ENCODE results near the gene PICK1.

PICK1 gene

DNA sequence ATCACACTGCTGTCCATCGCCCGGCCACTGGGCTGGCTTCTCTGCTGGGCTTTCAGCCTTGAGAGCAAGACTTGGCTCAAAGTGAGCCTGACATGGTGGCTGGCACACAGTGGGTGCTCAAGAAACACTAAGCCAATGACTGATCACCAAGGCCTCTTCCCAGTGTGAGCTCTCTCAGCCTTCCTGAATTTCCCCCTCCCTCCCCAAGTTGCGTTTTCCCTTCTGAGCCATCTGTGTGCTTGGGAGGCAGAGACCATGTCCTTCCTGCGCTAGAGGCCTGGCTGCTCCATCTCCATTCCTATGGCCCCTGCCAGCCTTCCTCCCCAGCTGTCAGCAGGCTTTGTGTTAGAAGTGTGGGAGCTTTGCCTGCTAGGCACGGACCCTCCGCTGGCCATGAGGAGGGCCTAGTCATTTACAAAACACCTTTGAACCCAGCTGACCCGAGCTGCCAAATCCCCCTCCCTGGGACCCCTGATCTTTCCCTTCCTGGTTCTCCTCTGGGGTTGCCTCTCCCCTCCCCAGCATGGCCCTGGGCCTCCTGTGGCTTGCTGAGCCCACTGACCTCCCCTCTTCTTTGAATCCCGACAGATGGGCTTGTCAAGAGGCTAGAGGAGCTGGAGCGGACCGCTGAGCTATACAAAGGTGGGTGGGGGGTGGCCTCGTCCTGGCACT, 13.2 kb downstream of the PICK1 start:
- peak overlapping the region; percentile 90; the same call in 1 of the 2 replicates for H3K4me2 ChIP-seq

DNA sequence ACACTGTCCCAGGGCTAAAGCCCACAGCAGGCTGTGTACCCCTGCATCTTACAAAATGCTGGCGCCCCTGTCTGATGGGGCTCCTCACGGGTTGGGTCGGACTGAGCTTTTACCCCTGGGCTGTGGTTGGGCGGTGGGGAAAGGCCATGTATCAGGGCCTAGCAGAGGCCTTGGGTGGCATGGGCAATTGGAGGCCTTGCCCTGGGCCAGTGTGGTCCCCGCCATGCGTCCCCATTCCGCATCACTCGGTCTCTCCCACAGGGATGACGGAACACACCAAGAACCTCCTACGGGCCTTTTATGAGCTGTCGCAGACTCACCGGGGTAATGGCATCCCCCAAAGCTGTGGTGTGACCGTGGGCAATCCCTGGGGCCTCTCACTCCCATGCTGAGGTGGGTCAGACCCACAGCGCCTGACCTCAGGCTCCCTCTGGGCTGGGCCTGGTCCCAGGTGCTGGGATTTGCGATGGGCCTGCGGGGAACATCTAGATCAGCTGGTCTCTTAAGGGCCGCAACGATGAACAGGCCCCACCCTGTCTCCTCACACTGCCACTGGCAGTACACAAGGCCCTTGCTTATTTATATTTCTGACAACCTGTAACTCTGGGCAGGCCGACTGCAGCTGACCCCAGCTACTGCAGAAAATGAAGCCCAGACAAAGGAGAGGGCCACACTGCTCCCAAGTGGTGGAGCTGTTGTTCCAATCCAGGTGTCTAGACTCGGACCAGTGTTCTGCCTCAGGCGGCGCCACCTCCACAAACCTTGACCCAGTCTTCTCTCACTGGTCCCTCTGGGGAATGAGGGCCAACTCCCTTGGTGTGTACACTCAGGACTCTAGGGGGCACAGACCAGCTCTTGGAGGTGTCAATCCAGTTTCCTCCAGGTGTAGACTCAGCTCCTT, 14.5 kb downstream of the PICK1 start:
- Histone ChIP-seq H4K20me1 (ENCODE audit: insufficient read depth) (no peaks in the 10 kb centered on the region), H3K4me3 (IDR thresholded peaks at IDR 0.05; ENCODE audit: insufficient read depth, low read depth, low read length) (no peak overlapping the region), H3K4me1 (ENCODE audit: low read depth, poor library complexity, severe bottlenecking) (peaks cover 22% of the 10 kb centered on the region), H3K79me2 (ENCODE audit: insufficient read depth, low read depth) (no peaks in the 10 kb centered on the region), H3K9ac (no peak overlapping the region), H3K27ac (no peak overlapping the region), H3K36me3 (ENCODE audit: insufficient read depth) (no peaks in the 10 kb centered on the region), H2AFZ (ENCODE audit: low read depth) (no peak overlapping the region), H3K4me2 (no peak overlapping the region), H3K27me3 (ENCODE audit: insufficient read depth, low read depth) (no peaks in the 10 kb centered on the region)
- TF ChIP-seq, protein P1, sequence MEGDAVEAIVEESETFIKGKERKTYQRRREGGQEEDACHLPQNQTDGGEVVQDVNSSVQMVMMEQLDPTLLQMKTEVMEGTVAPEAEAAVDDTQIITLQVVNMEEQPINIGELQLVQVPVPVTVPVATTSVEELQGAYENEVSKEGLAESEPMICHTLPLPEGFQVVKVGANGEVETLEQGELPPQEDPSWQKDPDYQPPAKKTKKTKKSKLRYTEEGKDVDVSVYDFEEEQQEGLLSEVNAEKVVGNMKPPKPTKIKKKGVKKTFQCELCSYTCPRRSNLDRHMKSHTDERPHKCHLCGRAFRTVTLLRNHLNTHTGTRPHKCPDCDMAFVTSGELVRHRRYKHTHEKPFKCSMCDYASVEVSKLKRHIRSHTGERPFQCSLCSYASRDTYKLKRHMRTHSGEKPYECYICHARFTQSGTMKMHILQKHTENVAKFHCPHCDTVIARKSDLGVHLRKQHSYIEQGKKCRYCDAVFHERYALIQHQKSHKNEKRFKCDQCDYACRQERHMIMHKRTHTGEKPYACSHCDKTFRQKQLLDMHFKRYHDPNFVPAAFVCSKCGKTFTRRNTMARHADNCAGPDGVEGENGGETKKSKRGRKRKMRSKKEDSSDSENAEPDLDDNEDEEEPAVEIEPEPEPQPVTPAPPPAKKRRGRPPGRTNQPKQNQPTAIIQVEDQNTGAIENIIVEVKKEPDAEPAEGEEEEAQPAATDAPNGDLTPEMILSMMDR (conservative IDR thresholded peaks at IDR 0.05; ENCODE audit: low read depth, low read length): no peak

More for the DNA sequence above, 13.2 kb downstream of the PICK1 start:
- Histone ChIP-seq H3K27me3 (ENCODE audit: insufficient read depth, low read depth) (no peaks in the 10 kb centered on the region), H2AFZ (ENCODE audit: low read depth) (peak overlapping the region; percentile 56; the same call in 1 of the 2 replicates), H3K79me2 (ENCODE audit: insufficient read depth, low read depth) (no peaks in the 10 kb centered on the region), H4K20me1 (ENCODE audit: insufficient read depth) (no peaks in the 10 kb centered on the region), H3K4me3 (IDR thresholded peaks at IDR 0.05; ENCODE audit: insufficient read depth, low read depth, low read length) (no peak overlapping the region), H3K4me1 (ENCODE audit: low read depth, poor library complexity, severe bottlenecking) (peaks cover 22% of the 10 kb centered on the region), H3K36me3 (ENCODE audit: insufficient read depth) (no peaks in the 10 kb centered on the region), H3K9ac (peak overlapping the region; percentile 38; the same call in 1 of the 2 replicates), H3K27ac (peak overlapping the region; percentile 44; the same call in 1 of the 2 replicates)
- TF ChIP-seq, protein P1 (conservative IDR thresholded peaks at IDR 0.05; ENCODE audit: low read depth, low read length): no peak

DNA sequence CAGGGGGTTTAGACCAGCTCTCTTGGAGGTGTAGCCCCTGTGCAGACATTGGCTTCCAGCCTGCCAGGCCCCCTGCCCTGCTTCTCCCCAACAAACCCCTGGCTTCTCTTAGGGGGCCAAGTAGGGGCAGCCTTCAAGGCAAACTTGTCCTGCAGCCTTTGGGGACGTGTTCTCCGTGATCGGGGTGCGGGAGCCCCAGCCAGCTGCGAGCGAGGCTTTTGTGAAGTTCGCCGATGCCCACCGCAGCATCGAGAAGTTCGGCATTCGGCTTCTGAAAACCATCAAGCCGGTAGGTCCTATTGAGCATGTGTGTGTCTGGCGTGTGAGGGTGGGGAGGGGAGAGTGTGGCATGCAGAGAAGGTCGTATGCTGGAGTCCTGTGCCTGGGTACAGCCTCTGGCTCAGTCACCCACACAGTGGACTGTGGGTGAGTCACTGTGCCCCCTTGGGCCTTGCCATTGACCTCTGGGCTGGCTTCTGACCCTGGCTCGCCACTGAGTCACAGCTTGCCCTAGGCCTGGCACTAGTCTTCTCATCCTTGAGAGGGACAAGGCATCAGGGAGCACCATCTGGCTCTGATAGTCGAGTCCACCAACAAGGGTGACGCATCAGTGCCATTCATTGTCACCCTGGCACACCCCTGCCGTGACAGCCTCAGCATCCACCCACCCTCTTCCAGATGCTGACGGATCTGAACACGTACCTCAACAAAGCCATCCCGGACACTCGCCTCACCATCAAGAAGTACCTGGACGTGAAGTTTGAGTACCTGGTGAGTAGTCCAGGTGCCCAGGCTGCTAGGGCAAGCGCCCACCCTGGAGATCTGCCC, 15.3 kb downstream of the PICK1 start:
- TF ChIP-seq, protein P1 (conservative IDR thresholded peaks at IDR 0.05; ENCODE audit: low read depth, low read length): no peak
- H3K36me3 ChIP-seq (ENCODE audit: insufficient read depth): no peaks in the 10 kb centered on the region
- H3K4me3 ChIP-seq (IDR thresholded peaks at IDR 0.05; ENCODE audit: insufficient read depth, low read depth, low read length): no peak overlapping the region
- H3K79me2 ChIP-seq (ENCODE audit: insufficient read depth, low read depth): no peaks in the 10 kb centered on the region
- H3K9ac ChIP-seq: no peak overlapping the region
- H3K27ac ChIP-seq: no peak overlapping the region
- H2AFZ ChIP-seq (ENCODE audit: low read depth): no peak overlapping the region
- no peak overlapping the region for H3K4me2 ChIP-seq
- no peaks in the 10 kb centered on the region for H3K27me3 ChIP-seq (ENCODE audit: insufficient read depth, low read depth)
- peaks cover 22% of the 10 kb centered on the region for H3K4me1 ChIP-seq (ENCODE audit: low read depth, poor library complexity, severe bottlenecking)
- H4K20me1 ChIP-seq (ENCODE audit: insufficient read depth): no peaks in the 10 kb centered on the region
